ENCODE results near the gene KLHDC4. TPM values are rescaled to one million over a fixed set of nuclear protein-coding genes. Genes with fewer than 3 reads are reported as not detected.

The KLHDC4 gene
- total and polyA plus RNA-seq, 9 of the 15 experiments (the other 6 are each of a cell fraction or from before 2014, with no cell fraction given), result 1.3 to 68.1 (median 32.8) TPM

- TF ChIP-seq ATF3 (IDR thresholded peaks at IDR 0.05), result peak; percentile 93
- no peak for TF ChIP-seq ATF3 (CRISPR knock-in tag; conservative IDR thresholded peaks at IDR 0.05)
- no peak for TF ChIP-seq HLTF (IDR thresholded peaks at IDR 0.05)
- no peak for TF ChIP-seq DLX4 (CRISPR knock-in tag; IDR thresholded peaks at IDR 0.05)
- TF ChIP-seq ZNF277 (CRISPR knock-in tag; IDR thresholded peaks at IDR 0.05; ENCODE audit: borderline replicate concordance), result no peak
- TF ChIP-seq MITF (IDR thresholded peaks at IDR 0.05), result no peak
- no peak for TF ChIP-seq LARP7 (IDR thresholded peaks at IDR 0.05)
- TF ChIP-seq NCOR1 (IDR thresholded peaks at IDR 0.05), result no peak
- no peak for TF ChIP-seq ARID3A (IDR thresholded peaks at IDR 0.05; ENCODE audit: borderline replicate concordance, low read depth, low read length)
- no peak; a peak in 1 of 4 replicates for TF ChIP-seq ARNT (IDR thresholded peaks at IDR 0.05)
- no peak for TF ChIP-seq XRCC5 (IDR thresholded peaks at IDR 0.05; ENCODE audit: low read depth, low read length)
- 0 out of 2 replicates have a peak, but pooled peaks have one; percentile 6 for TF ChIP-seq ZFPM2 (CRISPR knock-in tag; IDR thresholded peaks at IDR 0.05)
- TF ChIP-seq EGR1 (conservative IDR thresholded peaks at IDR 0.05), result no peak
- no peak for TF ChIP-seq ZNF165 (CRISPR knock-in tag; IDR thresholded peaks at IDR 0.05; ENCODE audit: borderline replicate concordance)
- TF ChIP-seq RNF219 (CRISPR knock-in tag; IDR thresholded peaks at IDR 0.05), result no peak
- TF ChIP-seq MECOM (CRISPR knock-in tag; IDR thresholded peaks at IDR 0.05), result no peak; the same call in 1 of the 2 replicates
- no peak for TF ChIP-seq HOMEZ (CRISPR knock-in tag; IDR thresholded peaks at IDR 0.05)
These were observed 41.1 kb upstream of the KLHDC4 start (continued) for GRCh38 chr16:87806641-87807546.
